Gastrocnemius medialis (tissue), 4 donors: ENCODE measurements around the gene EDC3. TPM values are rescaled to one million over a fixed set of nuclear protein-coding genes. Genes with fewer than 3 reads are reported as not detected.

ENCODE experiments used
- ATAC-seq, 2 donors: fragments of 150-250 bp; one replicate each; pipeline ENCODE4 v1.9.1; 2016
- DNase-seq, 2 donors: peaks; one replicate each; pipeline ENCODE4 v3.0.0-alpha.2; 2019
- H3K27ac ChIP-seq, 4 donors: fragments of 200-600 bp; sonication (generic); 1 replicate in 1 of 4; 2 replicates in 3 of 4; pipeline ENCODE4 v1.5.1; 2016 to 2018; ENCODE audit warnings: mild to moderate bottlenecking in 2 of 4, moderate library complexity in 1 of 4
- H3K27me3 ChIP-seq, 3 donors: fragments of 200-600 bp; sonication (generic) in 2 of 3; 1 replicate in 1 of 3; 2 replicates in 2 of 3; pipeline versions ENCODE4 v1.5.1 to v1.6.0; 2016 to 2019; ENCODE audit warnings: mild to moderate bottlenecking in 1 of 3, moderate library complexity in 1 of 3
- H3K36me3 ChIP-seq, 2 donors: fragments of 200-600 bp; sonication (generic) in 1 of 2; one replicate each; pipeline ENCODE4 v1.5.1; 2017 to 2018
- H3K4me1 ChIP-seq, 2 donors: fragments of 200-600 bp; sonication (generic) in 1 of 2; one replicate each; pipeline ENCODE4 v1.5.1; 2016 to 2017; ENCODE audit warnings: mild to moderate bottlenecking in 2 of 2
- H3K4me3 ChIP-seq, 4 donors: fragments of 200-600 bp; sonication (generic) in 3 of 4; 1 replicate in 1 of 4; 2 replicates in 3 of 4; pipeline ENCODE4 v1.5.1; 2016 to 2019; ENCODE audit warnings: mild to moderate bottlenecking in 2 of 4
- H3K9me3 ChIP-seq, 3 donors: fragments of 200-600 bp; sonication (generic) in 2 of 3; 1 replicate in 1 of 3; 2 replicates in 2 of 3; pipeline ENCODE4 v1.5.1; 2016 to 2019
- POLR2A ChIP-seq, 2 donors: fragments of 450-650 bp; IDR thresholded peaks; one replicate each; pipeline ENCODE4 v1.6.1; 2017; ENCODE audit warnings: antibody characterized with exemption in 2 of 2, mild to moderate bottlenecking in 2 of 2, moderate library complexity in 2 of 2
- in situ Hi-C, 4 donors: fragments of 200-750 bp; cut with MboI; loops; one replicate each; pipeline versions ENCODE4 v1.15.0 to v1.8.0; 2017; ENCODE audit warnings: low sequenced_read_pairs in 4 of 4
- intact Hi-C: fragments of 100-400 bp; cut with DNase I; formaldehyde crosslinking; loops from one replicate; pipeline ENCODE4 v1.15.1; 2023; ENCODE audit warnings: low total_unique reads
- total RNA-seq, 4 donors: library from RNA; depleted of rRNA; stranded (reverse); fragments of >200 nt; gene quantifications; one replicate each; pipeline versions ENCODE4 v1.1.0 to v1.2.3, GENCODE V29; 2016
- TF ChIP-seq, protein P1 (sequence below), 5 experiments: fragments of 450-650 bp in 3 of 5; fragments of 200-600 bp in 2 of 5; sonication (generic) in 2 of 5; IDR thresholded peaks in 4 of 5; conservative IDR thresholded peaks in 1 of 5; 1 replicate in 4 of 5; 2 replicates in 1 of 5; pipeline ENCODE4 v1.5.1; 2016 to 2019; ENCODE audit warnings: antibody characterized with exemption in 5 of 5, mild to moderate bottlenecking in 3 of 5, moderate library complexity in 3 of 5

Gene EDC3
- total RNA-seq, 4 donors from 2014 or later = 7.9 to 19.4 (median 11.6) TPM

DNA sequence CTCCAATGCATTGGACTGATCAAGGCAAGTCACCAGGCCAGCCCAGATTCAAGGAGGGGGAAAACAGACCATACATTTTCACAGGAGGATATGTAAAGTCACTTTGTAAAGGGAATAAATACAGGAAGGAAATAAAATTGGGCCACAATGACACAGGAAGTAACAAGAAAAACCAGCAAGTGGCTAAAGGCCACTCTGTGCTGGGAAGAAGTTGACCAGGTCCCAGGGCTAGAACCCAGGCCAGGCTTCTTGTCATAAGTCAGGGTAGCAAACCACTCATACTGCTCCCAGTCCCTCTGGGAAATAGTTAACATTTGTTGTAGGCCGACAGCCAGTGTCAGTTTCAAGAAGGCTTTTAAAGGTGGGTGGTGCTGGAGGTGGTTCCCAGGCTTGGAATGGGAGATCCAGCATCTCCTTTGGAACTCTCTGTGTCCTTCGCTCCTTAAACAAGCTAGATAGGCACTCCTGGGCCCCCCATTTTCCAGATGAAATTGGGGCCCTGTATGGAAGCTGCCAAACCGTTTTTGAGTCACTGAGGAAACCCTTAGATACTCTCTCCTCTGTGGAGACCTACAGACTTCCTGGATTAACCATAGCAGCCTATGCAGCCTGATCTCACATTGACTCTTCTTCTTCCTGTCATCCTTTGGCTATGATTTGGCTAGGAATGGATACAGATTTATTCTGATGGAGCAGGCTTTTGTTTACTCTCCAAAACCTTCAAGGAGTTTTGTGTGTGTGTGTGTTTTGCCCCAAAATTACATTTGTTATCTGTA is 14.7 kb upstream of the EDC3 start:
- Histone ChIP-seq H3K4me3 (no peak overlapping the region), H3K9me3 (no peaks in the 10 kb centered on the region), H3K27ac (no peak overlapping the region), H3K4me1 (no peaks in the 10 kb centered on the region), H3K27me3 (no peaks in the 10 kb centered on the region), H3K36me3 (no peaks in the 10 kb centered on the region)
- intact Hi-C loops (no loop called here), in situ Hi-C loops (no loop called here)
- ATAC-seq = no peak
- no peak for DNase-seq
- TF ChIP-seq, protein P1, sequence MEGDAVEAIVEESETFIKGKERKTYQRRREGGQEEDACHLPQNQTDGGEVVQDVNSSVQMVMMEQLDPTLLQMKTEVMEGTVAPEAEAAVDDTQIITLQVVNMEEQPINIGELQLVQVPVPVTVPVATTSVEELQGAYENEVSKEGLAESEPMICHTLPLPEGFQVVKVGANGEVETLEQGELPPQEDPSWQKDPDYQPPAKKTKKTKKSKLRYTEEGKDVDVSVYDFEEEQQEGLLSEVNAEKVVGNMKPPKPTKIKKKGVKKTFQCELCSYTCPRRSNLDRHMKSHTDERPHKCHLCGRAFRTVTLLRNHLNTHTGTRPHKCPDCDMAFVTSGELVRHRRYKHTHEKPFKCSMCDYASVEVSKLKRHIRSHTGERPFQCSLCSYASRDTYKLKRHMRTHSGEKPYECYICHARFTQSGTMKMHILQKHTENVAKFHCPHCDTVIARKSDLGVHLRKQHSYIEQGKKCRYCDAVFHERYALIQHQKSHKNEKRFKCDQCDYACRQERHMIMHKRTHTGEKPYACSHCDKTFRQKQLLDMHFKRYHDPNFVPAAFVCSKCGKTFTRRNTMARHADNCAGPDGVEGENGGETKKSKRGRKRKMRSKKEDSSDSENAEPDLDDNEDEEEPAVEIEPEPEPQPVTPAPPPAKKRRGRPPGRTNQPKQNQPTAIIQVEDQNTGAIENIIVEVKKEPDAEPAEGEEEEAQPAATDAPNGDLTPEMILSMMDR (IDR thresholded peaks at IDR 0.05 in 4 of 5, conservative IDR thresholded peaks at IDR 0.05 in 1 of 5) = no peak
- no peak for TF ChIP-seq POLR2A (IDR thresholded peaks at IDR 0.05)

DNA sequence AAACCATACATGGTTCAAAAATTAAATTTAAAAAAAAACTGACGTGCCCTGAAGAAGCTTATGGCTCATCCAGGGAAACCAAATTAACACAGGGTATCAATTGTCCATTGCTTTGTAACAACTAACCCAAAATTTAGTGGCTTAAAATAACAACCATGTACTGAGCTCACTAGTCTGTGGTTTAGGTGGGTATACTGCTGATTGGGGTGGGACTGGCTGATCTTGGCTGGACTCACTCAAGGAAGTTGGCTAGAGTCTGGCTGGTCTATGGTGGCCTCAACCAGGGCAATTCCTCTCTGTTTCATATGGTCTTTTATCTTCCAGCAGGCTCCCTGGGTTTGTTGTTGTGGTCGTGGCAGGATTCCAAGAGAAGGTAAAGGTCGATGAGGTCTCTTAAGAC is 14.1 kb upstream of the EDC3 start:
- Histone ChIP-seq H3K36me3 (no peaks in the 10 kb centered on the region), H3K4me1 (no peaks in the 10 kb centered on the region), H3K27me3 (no peaks in the 10 kb centered on the region), H3K27ac (no peak overlapping the region), H3K9me3 (no peaks in the 10 kb centered on the region), H3K4me3 (no peak overlapping the region)
- intact Hi-C loops (no loop called here), in situ Hi-C loops (no loop called here)
- DNase-seq (no peak), ATAC-seq (no peak)
- no peak for TF ChIP-seq POLR2A (IDR thresholded peaks at IDR 0.05)
- TF ChIP-seq, protein P1 (IDR thresholded peaks at IDR 0.05 in 4 of 5, conservative IDR thresholded peaks at IDR 0.05 in 1 of 5) = no peak

DNA sequence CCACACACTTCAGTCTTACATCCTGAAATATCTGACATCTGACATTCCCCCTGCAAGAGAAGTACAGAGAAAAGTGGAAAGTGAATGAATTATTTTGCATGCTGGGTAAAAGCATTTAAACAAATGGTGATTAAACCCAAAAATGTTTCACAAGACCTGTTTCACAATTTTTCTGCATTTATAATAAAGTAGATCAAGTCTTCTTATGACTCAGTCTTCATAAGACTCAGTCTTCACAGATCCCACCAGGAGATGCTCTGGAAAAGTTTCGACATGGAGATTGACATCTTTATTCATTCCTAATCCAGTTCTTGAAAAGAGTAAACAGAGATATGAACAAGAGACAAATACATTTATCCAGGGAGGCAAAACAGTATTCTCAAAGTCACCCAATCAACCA is 13.2 kb upstream of the EDC3 start:
- intact Hi-C loops (no loop called here), in situ Hi-C loops (no loop called here)
- Histone ChIP-seq H3K27ac (no peak overlapping the region), H3K36me3 (no peaks in the 10 kb centered on the region), H3K27me3 (no peaks in the 10 kb centered on the region), H3K4me3 (no peak overlapping the region), H3K4me1 (no peaks in the 10 kb centered on the region), H3K9me3 (no peaks in the 10 kb centered on the region)
- DNase-seq (no peak), ATAC-seq (no peak)
- TF ChIP-seq, protein P1 (IDR thresholded peaks at IDR 0.05 in 4 of 5, conservative IDR thresholded peaks at IDR 0.05 in 1 of 5) = no peak
- TF ChIP-seq POLR2A (IDR thresholded peaks at IDR 0.05) = no peak

DNA sequence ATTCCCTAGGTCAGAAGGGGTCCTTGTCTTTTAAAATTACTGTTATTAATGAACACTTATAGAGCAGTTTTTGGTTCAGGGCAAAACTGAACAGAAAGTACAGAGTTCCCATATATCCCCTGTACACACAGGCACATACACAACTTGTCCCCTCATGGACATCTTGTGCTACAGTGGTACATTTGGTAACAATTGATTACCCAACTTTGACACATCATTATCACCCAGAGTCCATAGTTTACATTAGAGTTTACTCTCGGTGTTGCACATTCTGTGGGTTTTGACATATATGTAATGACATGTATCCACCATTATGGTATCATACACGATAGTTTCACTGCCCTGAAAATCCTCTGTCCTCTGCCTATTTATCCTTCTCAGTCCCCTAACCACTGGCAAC is 984 bp upstream of the EDC3 start:
- H3K4me3 ChIP-seq = peak overlapping the region in 3 of 4 donors; percentile 87 to 98 (median 96)
- no peak for DNase-seq
- TF ChIP-seq, protein P1 (IDR thresholded peaks at IDR 0.05 in 4 of 5, conservative IDR thresholded peaks at IDR 0.05 in 1 of 5) = no peak
- TF ChIP-seq POLR2A (IDR thresholded peaks at IDR 0.05) = no peak
- no peaks in the 10 kb centered on the region for H3K27me3 ChIP-seq
- peaks cover 14 to 22% of the 10 kb centered on the region in 2 donors for H3K4me1 ChIP-seq
- H3K36me3 ChIP-seq = no peaks in the 10 kb centered on the region
- no peaks in the 10 kb centered on the region for H3K9me3 ChIP-seq
- no peak for ATAC-seq
- intact Hi-C loops = loop anchor here (5.0 kb wide), 1 partner anchor 45 kb away; no protein-coding TSS in a partner anchor
- H3K27ac ChIP-seq = no peak overlapping the region
- in situ Hi-C loops = no loop called here
